Endodermal cell (in vitro differentiated cells): ENCODE results near the gene ZNF575. TPM values are rescaled to one million over a fixed set of nuclear protein-coding genes. Genes with fewer than 3 reads are reported as not detected.

Source experiments
- DNase-seq: peaks from one replicate; pipeline ENCODE4 v3.0.0-alpha.2; 2017
- H3K27ac ChIP-seq: 2 replicates; pipeline ENCODE4 v1.5.1; 2013; ENCODE audit warnings: mild to moderate bottlenecking, low read depth, low read length, moderate library complexity
- H3K27me3 ChIP-seq: 2 replicates; pipeline ENCODE4 v1.6.1; 2013; ENCODE audit warnings: mild to moderate bottlenecking, low read length, moderate library complexity; ENCODE audit not compliant: insufficient read depth, control insufficient read depth, poor library complexity, severe bottlenecking
- H3K36me3 ChIP-seq: 2 replicates; pipeline ENCODE4 v1.7.0; 2013; ENCODE audit warnings: mild to moderate bottlenecking, low read length, moderate library complexity; ENCODE audit not compliant: control insufficient read depth, insufficient read depth
- H3K4me1 ChIP-seq: one replicate; pipeline ENCODE4 v1.7.0; 2013; ENCODE audit warnings: low read length; ENCODE audit not compliant: control insufficient read depth, insufficient read depth
- H3K4me3 ChIP-seq: 2 replicates; pipeline ENCODE4 v1.5.1; 2013; ENCODE audit warnings: mild to moderate bottlenecking, low read length, moderate library complexity
- H3K9ac ChIP-seq: 2 replicates; pipeline ENCODE4 v1.6.1; 2013; ENCODE audit warnings: mild to moderate bottlenecking, low read length, moderate library complexity; ENCODE audit not compliant: poor library complexity, severe bottlenecking; ENCODE audit errors: extremely low read depth
- H3K9me3 ChIP-seq: 2 replicates; pipeline ENCODE4 v1.6.1; 2013; ENCODE audit warnings: mild to moderate bottlenecking, low read length, moderate library complexity; ENCODE audit not compliant: control insufficient read depth
- H3K27ac Mint-ChIP-seq: 2 replicates; pipeline ENCODE4 v1.8.0; 2020; ENCODE audit warnings: mixed read lengths
- H3K27me3 Mint-ChIP-seq: 2 replicates; pipeline ENCODE4 v1.8.0; 2021; ENCODE audit warnings: mild to moderate bottlenecking, mixed read lengths; ENCODE audit not compliant: insufficient read depth
- H3K36me3 Mint-ChIP-seq: 2 replicates; pipeline ENCODE4 v1.8.0; 2020; ENCODE audit warnings: low read depth, mixed read lengths
- H3K4me1 Mint-ChIP-seq: 2 replicates; pipeline ENCODE4 v1.8.0; 2020; ENCODE audit warnings: mixed read lengths
- H3K4me3 Mint-ChIP-seq: 2 replicates; pipeline ENCODE4 v1.8.0; 2020; ENCODE audit warnings: mild to moderate bottlenecking, moderate library complexity, mixed read lengths
- H3K9me3 Mint-ChIP-seq: 2 replicates; pipeline ENCODE4 v1.8.0; 2020; ENCODE audit warnings: mild to moderate bottlenecking, mixed read lengths
- WGBS, 2 experiments: methylation state at CpG; one replicate each; pipeline versions ENCODE4 v1.1.5 to v1.1.7; 2013; ENCODE audit warnings: missing lambda C conversion rate in 2 of 2, mixed read lengths in 1 of 2; ENCODE audit not compliant: insufficient coverage in 1 of 2, insufficient read length in 1 of 2; 5-methylcytosine and 5-hydroxymethylcytosine counted together
- total RNA-seq, 2 donors: library from RNA; stranded (reverse); fragmentation: NEBNext Ultra II Directional in 1 of 2; extraction: Animal tissue kit (Norgen Biotek cat#: 25700) in 1 of 2; gene quantifications; 2 replicates in 1 of 2; 3 replicates in 1 of 2; pipeline ENCODE4 v1.2.1, GENCODE V29; 2021
- TF ChIP-seq, protein P1 (sequence below): fragments of 200-600 bp; sonication (generic); conservative IDR thresholded peaks from 2 replicates; pipeline ENCODE4 v1.5.0; 2021; ENCODE audit warnings: antibody characterized with exemption, mild to moderate bottlenecking

Gene ZNF575
- total RNA-seq, 2 donors from 2014 or later = 0.22 TPM

- Histone ChIP-seq H3K4me1 (no peaks in the 10 kb centered on the region), H3K4me3 (no peak overlapping the region), H3K9me3 (no peaks in the 10 kb centered on the region), H3K27ac (no peak overlapping the region), H3K9ac (no peak overlapping the region), H3K27me3 (no peaks in the 10 kb centered on the region), H3K36me3 (peaks cover 11% of the 10 kb centered on the region)
- H3K27me3 Mint-ChIP-seq = no peaks in the 10 kb centered on the region
- DNase-seq = no peak
- no peaks in the 10 kb centered on the region for H3K9me3 Mint-ChIP-seq
- H3K36me3 Mint-ChIP-seq = peaks cover 42% of the 10 kb centered on the region
- H3K4me3 Mint-ChIP-seq = no peak overlapping the region
- 90 to 99% methylated on average over 2 to 6 of the region's 6 CpGs for WGBS, 2 experiments
- TF ChIP-seq, protein P1, sequence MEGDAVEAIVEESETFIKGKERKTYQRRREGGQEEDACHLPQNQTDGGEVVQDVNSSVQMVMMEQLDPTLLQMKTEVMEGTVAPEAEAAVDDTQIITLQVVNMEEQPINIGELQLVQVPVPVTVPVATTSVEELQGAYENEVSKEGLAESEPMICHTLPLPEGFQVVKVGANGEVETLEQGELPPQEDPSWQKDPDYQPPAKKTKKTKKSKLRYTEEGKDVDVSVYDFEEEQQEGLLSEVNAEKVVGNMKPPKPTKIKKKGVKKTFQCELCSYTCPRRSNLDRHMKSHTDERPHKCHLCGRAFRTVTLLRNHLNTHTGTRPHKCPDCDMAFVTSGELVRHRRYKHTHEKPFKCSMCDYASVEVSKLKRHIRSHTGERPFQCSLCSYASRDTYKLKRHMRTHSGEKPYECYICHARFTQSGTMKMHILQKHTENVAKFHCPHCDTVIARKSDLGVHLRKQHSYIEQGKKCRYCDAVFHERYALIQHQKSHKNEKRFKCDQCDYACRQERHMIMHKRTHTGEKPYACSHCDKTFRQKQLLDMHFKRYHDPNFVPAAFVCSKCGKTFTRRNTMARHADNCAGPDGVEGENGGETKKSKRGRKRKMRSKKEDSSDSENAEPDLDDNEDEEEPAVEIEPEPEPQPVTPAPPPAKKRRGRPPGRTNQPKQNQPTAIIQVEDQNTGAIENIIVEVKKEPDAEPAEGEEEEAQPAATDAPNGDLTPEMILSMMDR = no peak
- H3K4me1 Mint-ChIP-seq = no peaks in the 10 kb centered on the region
- H3K27ac Mint-ChIP-seq = no peak overlapping the region
Observed at GRCh38 chr19:43562226-43562697, 29.3 kb downstream of the ZNF575 start.

GRCh38 chr19:43562698-43563241, 29.8 kb downstream of the ZNF575 start:
- Histone ChIP-seq H3K36me3 (peaks cover 11% of the 10 kb centered on the region), H3K27ac (no peak overlapping the region), H3K9me3 (no peaks in the 10 kb centered on the region), H3K4me3 (no peak overlapping the region), H3K4me1 (no peaks in the 10 kb centered on the region), H3K9ac (no peak overlapping the region), H3K27me3 (no peaks in the 10 kb centered on the region)
- Mint-ChIP-seq H3K27ac (no peak overlapping the region), H3K27me3 (no peaks in the 10 kb centered on the region), H3K4me1 (no peaks in the 10 kb centered on the region), H3K9me3 (no peaks in the 10 kb centered on the region), H3K36me3 (peaks cover 39% of the 10 kb centered on the region), H3K4me3 (no peak overlapping the region)
- TF ChIP-seq, protein P1 = no peak
- WGBS, 2 experiments = 97 to 98% methylated on average over 7 to 14 of the region's 14 CpGs
- no peak for DNase-seq

- Mint-ChIP-seq H3K36me3 (peaks cover 38% of the 10 kb centered on the region), H3K4me3 (no peak overlapping the region), H3K4me1 (no peaks in the 10 kb centered on the region), H3K27me3 (no peaks in the 10 kb centered on the region), H3K27ac (no peak overlapping the region), H3K9me3 (no peaks in the 10 kb centered on the region)
- no peaks in the 10 kb centered on the region for H3K9me3 ChIP-seq
- no peak overlapping the region for H3K27ac ChIP-seq
- TF ChIP-seq, protein P1 = no peak
- DNase-seq = no peak
- 80 to 85% methylated on average over 9 to 10 of the region's 10 CpGs for WGBS, 2 experiments
- H3K4me3 ChIP-seq = no peak overlapping the region
- no peaks in the 10 kb centered on the region for H3K27me3 ChIP-seq
- peaks cover 11% of the 10 kb centered on the region for H3K36me3 ChIP-seq
- H3K4me1 ChIP-seq = no peaks in the 10 kb centered on the region
- no peak overlapping the region for H3K9ac ChIP-seq
Observed at GRCh38 chr19:43563816-43564457, 30.9 kb downstream of the ZNF575 start.
